GM19395 (cell line): ENCODE data around the gene ATG12.
"Not testable (repeated sequence)": the region's sequence is repeated elsewhere in the genome, so short reads cannot be mapped to it uniquely, and the experiment has no call there.

Source experiments
- ATAC-seq: cut with Tn5 transposase; IDR thresholded peaks from one replicate; pipeline ENCODE4 v1.9.1; 2021; ENCODE audit warnings: mild to moderate bottlenecking, moderate library complexity; ENCODE audit not compliant: unreplicated experiment

The ATG12 gene

GRCh38 chr5:115843444-115844130, 2.2 kb upstream of the ATG12 start:
- no peak for ATAC-seq

DNA sequence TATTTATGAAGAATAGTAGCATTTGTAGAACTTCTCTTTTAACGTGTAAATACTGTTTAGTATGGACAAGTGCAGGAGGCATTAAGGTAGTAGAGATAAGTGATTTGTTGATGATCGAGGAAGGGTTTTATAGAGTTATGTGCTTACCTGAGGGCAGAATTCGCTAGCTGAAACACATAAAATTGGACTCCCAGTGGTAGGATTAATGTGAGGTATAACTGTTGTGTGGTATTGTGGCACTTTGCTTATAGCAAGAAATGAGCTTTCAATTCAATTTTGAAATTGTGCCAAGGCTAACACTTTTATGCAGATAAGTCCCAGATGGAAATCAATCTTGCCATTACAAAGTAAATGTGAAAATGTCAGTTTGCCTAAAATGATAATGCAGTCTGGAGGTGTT, 1.6 kb upstream of the ATG12 start:
- no peak for ATAC-seq

DNA sequence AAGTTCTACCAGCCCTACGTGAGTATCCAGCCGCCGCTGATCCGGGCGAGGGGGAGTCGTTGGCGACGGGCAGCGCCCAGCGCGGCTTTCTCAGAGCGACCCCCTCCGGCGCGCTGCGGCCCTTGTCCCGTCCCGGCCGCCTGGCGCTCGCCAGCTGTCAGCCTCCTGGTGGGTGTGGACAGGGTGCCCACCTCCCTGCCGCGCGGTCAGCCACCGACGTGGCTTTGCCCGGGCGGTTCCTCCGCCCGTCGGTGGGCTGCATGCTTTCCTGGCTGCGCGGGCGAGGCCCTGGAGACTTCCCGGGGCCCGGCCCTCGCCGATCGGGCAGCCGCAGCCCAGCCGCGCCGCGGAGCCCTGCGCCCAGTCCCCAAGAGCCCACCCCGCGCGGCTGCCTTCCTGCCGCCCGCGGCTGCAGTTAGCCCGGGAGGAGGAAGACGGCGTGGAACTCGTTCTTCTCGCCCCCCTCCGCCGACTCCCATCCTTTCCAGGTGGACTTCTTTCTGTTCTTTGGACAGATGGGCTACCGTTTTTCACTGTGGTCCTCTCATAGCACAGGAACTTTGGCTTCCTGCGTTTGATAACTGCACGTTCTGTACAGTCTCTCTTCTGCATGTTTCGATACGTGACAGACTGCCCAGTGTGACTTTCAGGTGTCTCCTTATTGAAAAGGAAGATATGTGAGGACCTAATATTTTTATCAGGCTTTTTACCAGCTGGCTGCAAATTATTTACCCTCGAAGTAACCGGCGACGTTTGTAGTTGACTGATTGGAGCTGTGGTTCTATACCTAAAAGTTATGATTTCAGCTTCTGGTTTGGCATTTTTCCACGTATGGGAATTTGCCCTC, 947 bp upstream of the ATG12 start:
- peak; percentile 35 for ATAC-seq

GRCh38 chr5:115840873-115841272, 492 bp downstream of the ATG12 start:
- no peak for ATAC-seq

GRCh38 chr5:115838885-115839518, 2.4 kb downstream of the ATG12 start:
- peak; percentile 24 for ATAC-seq

- ATAC-seq: no peak
These were observed 5.9 kb downstream of the ATG12 start for GRCh38 chr5:115835481-115835880.

- peak; percentile 83 for ATAC-seq
These were observed 10.1 kb downstream of the ATG12 start for GRCh38 chr5:115831163-115831768.

GRCh38 chr5:115829913-115830312, 11.5 kb downstream of the ATG12 start:
- no peak for ATAC-seq

- ATAC-seq: no peak
These were observed 15.4 kb downstream of the ATG12 start for GRCh38 chr5:115825948-115826347.

DNA sequence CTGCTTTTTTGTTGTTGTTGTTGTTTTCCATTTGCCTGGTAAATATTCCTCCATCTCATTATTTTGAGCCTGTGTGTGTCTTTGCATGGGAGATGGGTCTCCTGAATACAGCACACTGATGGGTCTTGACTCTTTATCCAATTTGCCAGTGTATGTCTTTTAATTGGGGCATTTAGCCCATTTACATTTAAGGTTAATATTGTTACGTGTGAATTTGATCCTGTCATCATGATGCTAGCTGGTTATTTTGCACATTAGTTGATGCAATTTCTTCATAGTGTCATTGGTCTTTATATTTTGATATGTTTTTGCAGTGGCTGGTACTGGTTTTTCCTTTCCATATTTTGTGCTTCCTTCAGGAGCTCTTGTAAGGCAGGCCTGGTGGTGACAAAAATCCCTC, 16.4 kb downstream of the ATG12 start:
- ATAC-seq: not testable (repeated sequence)

- ATAC-seq: no peak
These were observed 20.5 kb downstream of the ATG12 start for GRCh38 chr5:115820846-115821245.

GRCh38 chr5:115818821-115819220, 22.5 kb downstream of the ATG12 start:
- ATAC-seq: no peak

GRCh38 chr5:115817386-115817785, 24.0 kb downstream of the ATG12 start:
- no peak for ATAC-seq

GRCh38 chr5:115816226-115817081, 24.9 kb downstream of the ATG12 start, which contains the start of gene CDO1:
Gene CDO1, minus strand, starts transcription at chr5:115816659. Its CDS starts 262 bp downstream, at chr5:115816397.
- no peak for ATAC-seq

DNA sequence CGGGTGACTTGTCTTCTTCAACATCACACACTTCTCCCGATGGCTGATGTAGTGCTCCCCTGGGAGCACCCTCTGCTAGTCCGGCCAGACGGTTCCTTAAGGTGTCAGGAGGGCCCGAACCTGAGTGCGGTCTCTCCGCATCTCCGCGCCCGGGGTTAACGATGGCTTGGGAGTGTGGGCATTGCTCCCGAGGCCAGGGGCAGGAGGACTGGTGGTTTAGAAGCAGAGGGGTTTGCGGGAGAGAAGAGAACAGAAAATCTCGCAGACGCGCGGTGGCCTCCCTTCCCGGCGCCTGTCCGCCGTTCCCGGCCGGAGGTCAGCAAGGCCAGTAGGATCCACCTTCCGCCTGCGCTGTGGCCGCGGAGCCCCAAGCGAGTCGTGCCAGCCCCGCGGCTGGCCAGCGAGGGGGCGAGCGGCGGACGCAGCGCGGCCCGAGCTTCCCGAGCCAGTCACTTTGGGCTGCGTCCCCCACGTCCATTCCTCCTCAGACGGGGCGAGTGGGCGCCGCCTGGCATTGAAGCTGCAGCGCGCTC, 25.6 kb downstream of the ATG12 start:
- no peak for ATAC-seq

DNA sequence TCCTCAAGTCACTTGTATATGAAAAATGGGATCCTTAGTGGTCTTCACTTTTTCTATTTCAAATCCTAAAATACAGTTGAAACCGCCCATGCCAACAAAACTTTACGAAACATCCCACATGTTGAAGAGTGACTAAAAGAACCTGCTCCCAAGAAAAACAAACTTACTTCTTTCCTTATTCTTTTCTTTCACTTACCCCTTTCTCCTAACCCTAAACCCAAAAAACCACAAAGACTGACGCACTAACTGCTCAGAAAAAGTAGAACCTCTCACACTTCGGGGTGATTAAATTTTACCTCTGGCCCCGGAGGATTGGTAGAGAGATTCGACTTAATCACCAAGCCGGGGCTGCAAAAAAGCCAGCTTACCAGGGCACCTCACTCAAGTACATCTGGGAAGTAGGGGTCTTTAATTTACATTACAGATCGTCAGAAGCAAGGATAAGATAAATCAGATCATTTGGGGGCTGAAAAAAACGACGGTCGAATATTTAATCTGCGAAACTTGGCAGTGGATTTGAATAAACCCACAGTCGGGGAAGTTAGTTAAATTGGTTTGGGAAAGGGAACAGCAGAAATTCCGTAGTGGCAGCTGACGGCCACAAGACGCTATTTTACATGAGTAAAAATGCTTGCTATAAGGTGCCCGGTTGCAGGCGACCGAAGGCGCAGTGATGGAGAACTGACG, 26.2 kb downstream of the ATG12 start:
- ATAC-seq: no peak

DNA sequence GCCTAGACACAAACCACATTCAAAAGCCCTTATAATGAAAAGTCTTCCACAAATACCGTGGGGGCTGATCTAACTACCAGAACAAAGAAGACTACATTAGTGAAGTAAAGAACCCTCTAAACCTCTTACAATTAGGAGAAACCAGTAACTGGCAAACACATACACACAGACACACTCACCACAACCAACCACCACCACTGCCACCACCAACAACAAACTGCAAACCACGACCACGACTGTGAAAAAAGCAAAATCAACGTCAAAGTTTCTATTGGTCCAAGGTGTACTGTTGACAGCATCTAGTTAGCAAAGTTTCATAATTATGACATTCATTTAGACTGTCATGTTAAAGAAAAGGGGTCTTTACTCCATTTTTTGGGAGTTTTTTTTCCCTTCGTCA, 27.6 kb downstream of the ATG12 start:
- no peak for ATAC-seq

- ATAC-seq: no peak
These were observed 29.0 kb downstream of the ATG12 start for GRCh38 chr5:115812372-115812771.

GRCh38 chr5:115811406-115811805, 30.0 kb downstream of the ATG12 start:
- no peak for ATAC-seq

DNA sequence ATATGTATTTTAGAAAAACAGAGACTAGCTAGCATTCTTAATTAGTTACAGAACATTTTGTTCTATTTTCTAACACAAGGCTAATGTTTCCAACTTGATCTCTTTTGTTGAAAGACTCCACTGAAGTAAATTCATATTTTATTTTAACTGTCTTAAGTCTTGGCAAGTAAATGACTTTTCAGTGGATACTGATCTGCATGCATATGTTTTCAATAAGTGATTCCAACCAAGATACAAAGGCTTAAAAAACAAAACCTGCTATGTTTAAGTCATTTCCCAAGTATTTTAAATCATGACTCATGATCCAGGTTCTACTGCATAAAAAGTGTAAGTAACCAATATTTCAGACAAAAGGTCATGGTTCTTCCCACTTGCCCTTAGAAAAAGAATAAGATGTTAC, 30.6 kb downstream of the ATG12 start:
- no peak for ATAC-seq
